Neural cell (in vitro differentiated cells): ENCODE measurements around the gene FRMD4A.

Experiments
- MXI1 ChIP-seq: fragments of 450-650 bp; conservative IDR thresholded peaks from 2 replicates; pipeline ENCODE4 v1.6.1; 2014; ENCODE audit warnings: antibody characterized with exemption, mild to moderate bottlenecking; ENCODE audit not compliant: poor library complexity, severe bottlenecking
- POLR2AphosphoS5 ChIP-seq: IDR thresholded peaks from 2 replicates; pipeline ENCODE4 v1.6.1; 2012
- RAD21 ChIP-seq: fragments of 450-650 bp; conservative IDR thresholded peaks from 2 replicates; pipeline ENCODE4 v1.6.1; 2014; ENCODE audit warnings: antibody characterized with exemption, mild to moderate bottlenecking, moderate library complexity
- TF ChIP-seq, protein P1 (sequence below): fragments of 450-650 bp; IDR thresholded peaks from 2 replicates; pipeline ENCODE4 v1.5.1; 2014; ENCODE audit warnings: antibody characterized with exemption, mild to moderate bottlenecking, moderate library complexity; ENCODE audit not compliant: poor library complexity, severe bottlenecking
- TF ChIP-seq, protein P2 (sequence below): IDR thresholded peaks from 2 replicates; pipeline ENCODE4 v1.6.1; 2012; ENCODE audit warnings: borderline replicate concordance

DNA sequence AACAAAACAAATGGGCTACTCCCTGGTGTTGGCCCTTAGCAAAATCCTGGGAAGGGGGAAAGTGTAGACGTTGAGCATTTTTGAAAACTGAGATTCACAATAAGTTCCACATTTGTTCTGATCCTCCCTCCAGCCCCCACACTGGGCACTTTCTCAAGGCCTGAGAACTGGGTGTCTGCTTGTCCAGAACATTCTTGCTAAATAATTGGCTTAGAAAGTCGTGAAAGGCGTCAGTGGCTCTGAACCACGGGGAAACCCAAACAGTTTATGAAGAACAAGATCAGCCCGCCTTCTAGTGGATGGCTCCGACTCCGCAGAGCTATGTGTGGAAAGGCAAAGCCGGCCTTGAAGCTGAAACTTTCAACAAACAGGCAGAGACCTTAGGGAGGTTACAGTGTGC, 373.9 kb downstream of the FRMD4A start:
- no peak for TF ChIP-seq MXI1
- no peak for TF ChIP-seq POLR2AphosphoS5
- TF ChIP-seq, protein P1, sequence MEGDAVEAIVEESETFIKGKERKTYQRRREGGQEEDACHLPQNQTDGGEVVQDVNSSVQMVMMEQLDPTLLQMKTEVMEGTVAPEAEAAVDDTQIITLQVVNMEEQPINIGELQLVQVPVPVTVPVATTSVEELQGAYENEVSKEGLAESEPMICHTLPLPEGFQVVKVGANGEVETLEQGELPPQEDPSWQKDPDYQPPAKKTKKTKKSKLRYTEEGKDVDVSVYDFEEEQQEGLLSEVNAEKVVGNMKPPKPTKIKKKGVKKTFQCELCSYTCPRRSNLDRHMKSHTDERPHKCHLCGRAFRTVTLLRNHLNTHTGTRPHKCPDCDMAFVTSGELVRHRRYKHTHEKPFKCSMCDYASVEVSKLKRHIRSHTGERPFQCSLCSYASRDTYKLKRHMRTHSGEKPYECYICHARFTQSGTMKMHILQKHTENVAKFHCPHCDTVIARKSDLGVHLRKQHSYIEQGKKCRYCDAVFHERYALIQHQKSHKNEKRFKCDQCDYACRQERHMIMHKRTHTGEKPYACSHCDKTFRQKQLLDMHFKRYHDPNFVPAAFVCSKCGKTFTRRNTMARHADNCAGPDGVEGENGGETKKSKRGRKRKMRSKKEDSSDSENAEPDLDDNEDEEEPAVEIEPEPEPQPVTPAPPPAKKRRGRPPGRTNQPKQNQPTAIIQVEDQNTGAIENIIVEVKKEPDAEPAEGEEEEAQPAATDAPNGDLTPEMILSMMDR, result no peak
- TF ChIP-seq RAD21, result no peak
- TF ChIP-seq, protein P2, sequence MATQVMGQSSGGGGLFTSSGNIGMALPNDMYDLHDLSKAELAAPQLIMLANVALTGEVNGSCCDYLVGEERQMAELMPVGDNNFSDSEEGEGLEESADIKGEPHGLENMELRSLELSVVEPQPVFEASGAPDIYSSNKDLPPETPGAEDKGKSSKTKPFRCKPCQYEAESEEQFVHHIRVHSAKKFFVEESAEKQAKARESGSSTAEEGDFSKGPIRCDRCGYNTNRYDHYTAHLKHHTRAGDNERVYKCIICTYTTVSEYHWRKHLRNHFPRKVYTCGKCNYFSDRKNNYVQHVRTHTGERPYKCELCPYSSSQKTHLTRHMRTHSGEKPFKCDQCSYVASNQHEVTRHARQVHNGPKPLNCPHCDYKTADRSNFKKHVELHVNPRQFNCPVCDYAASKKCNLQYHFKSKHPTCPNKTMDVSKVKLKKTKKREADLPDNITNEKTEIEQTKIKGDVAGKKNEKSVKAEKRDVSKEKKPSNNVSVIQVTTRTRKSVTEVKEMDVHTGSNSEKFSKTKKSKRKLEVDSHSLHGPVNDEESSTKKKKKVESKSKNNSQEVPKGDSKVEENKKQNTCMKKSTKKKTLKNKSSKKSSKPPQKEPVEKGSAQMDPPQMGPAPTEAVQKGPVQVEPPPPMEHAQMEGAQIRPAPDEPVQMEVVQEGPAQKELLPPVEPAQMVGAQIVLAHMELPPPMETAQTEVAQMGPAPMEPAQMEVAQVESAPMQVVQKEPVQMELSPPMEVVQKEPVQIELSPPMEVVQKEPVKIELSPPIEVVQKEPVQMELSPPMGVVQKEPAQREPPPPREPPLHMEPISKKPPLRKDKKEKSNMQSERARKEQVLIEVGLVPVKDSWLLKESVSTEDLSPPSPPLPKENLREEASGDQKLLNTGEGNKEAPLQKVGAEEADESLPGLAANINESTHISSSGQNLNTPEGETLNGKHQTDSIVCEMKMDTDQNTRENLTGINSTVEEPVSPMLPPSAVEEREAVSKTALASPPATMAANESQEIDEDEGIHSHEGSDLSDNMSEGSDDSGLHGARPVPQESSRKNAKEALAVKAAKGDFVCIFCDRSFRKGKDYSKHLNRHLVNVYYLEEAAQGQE, result no peak
